Aorta (tissue), 5 donors: ENCODE data around the gene TPM3. TPM values are rescaled to one million over a fixed set of nuclear protein-coding genes. Genes with fewer than 3 reads are reported as not detected.
A peak's percentile ranks its signal among the peaks of the same experiment; 100 is the strongest.

Experiments used
- ATAC-seq: fragments of 200-7000 bp; cut with Tn5 transposase; one replicate; pipeline ENCODE4 v1.9.1; 2022; ENCODE audit warnings: moderate library complexity; ENCODE audit not compliant: low FRiP score
- DNase-seq, 2 donors: peaks; one replicate each; pipeline ENCODE4 v3.0.0-alpha.2; 2020
- H3K27ac ChIP-seq, 2 donors: one replicate each; pipeline ENCODE4 v1.5.1; 2013; ENCODE audit warnings: low read length in 2 of 2, mild to moderate bottlenecking in 2 of 2, moderate library complexity in 2 of 2, control low read depth in 1 of 2, inconsistent platforms in 1 of 2, low read depth in 1 of 2
- H3K27me3 ChIP-seq, 2 donors: one replicate each; pipeline ENCODE4 v1.6.1; 2013; ENCODE audit warnings: control low read depth in 1 of 2, low read length in 1 of 2, mild to moderate bottlenecking in 1 of 2, moderate library complexity in 1 of 2; ENCODE audit not compliant: insufficient read depth in 2 of 2, control insufficient read depth in 1 of 2
- H3K36me3 ChIP-seq, 2 donors: one replicate each; pipeline ENCODE4 v1.6.1; 2013; ENCODE audit warnings: control low read depth in 1 of 2, low read length in 1 of 2, mild to moderate bottlenecking in 1 of 2; ENCODE audit not compliant: insufficient read depth in 2 of 2, control insufficient read depth in 1 of 2
- H3K4me1 ChIP-seq, 2 donors: one replicate each; pipeline ENCODE4 v1.6.1; 2013; ENCODE audit warnings: low read length in 2 of 2, control low read depth in 1 of 2, mild to moderate bottlenecking in 1 of 2, moderate library complexity in 1 of 2; ENCODE audit not compliant: insufficient read depth in 2 of 2, control insufficient read depth in 1 of 2
- H3K4me3 ChIP-seq, 2 donors: one replicate each; pipeline ENCODE4 v1.5.1; 2013; ENCODE audit warnings: low read length in 2 of 2, control low read depth in 1 of 2, mild to moderate bottlenecking in 1 of 2
- H3K9me3 ChIP-seq: one replicate; pipeline ENCODE4 v1.6.1; 2013; ENCODE audit warnings: mild to moderate bottlenecking, low read length; ENCODE audit not compliant: control insufficient read depth
- WGBS, 2 donors: extraction: QIAGEN DNeasy Blood & Tissue Kit; methylation state at CpG; one replicate each; pipeline ENCODE4 v1.1.7; 2013; 5-methylcytosine and 5-hydroxymethylcytosine counted together
- intact Hi-C, 2 donors: fragments of 100-400 bp; cut with DNase I; formaldehyde crosslinking; loops; one replicate each; pipeline versions ENCODE4 v1.14.2 to v1.15.0; 2022
- polyA plus RNA-seq, 2 donors: library from polyadenylated mRNA; stranded (reverse); fragments of 200-250 nt; gene quantifications; one replicate each; pipeline ENCODE4 v1.2.3, GENCODE V29; 2013
- total RNA-seq, 2 donors: library from RNA; stranded (reverse); fragmentation: NEBNext Ultra II Directional; extraction: Animal tissue kit (Norgen Biotek cat#: 25700); gene quantifications; one replicate each; pipeline ENCODE4 v1.2.1, GENCODE V29; 2021
- donor health status: healthy with polysubstance abuse.
- donor health status: Bipolar disorder and iron deficiency.
- donor health status: DM: no; HTN: no; CAD: no.
- donor health status: DM: no; HTN: no; CAD: no.
- donor health status: DM: yes; HTN: yes; CAD: no.

The TPM3 gene
- total and polyA plus RNA-seq, 4 donors, result 79.7 to 186 (median 160) TPM

DNA sequence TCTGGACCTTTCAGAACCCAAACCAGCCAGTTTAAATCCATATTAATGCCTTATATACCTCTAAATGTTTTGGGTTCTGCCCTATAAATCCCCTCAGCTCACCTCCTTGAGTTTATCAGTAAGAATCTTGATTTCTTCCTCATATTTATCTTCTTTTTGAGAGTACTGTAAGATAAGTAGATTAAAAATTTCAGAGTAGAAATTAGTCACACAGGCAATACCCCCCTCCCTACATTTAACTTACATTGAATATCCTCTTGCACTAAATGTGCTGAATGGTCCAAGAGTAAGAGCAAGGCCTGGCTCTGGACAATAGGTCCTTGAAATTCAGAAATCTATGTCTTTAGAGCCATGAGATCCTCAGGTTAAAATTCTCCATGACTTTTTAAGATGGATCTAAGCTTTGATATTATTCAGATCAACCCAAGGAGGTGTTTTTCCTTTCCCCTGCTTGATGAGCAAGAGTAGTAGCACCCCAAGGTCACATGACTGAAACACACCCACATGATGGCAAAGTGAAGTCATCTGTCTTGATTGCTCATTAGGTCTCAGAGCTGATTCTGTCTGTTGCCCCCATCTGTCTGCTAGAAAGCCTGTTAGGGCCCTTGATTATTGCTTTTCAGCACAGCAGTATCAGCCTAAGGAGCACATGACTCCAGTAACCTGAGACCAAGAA is 21.2 kb downstream of the TPM3 start:
- no peak for ATAC-seq
- H3K4me1 ChIP-seq, result no peaks in the 10 kb centered on the region
- intact Hi-C loops, result no loop called here
- H3K4me3 ChIP-seq, result no peak overlapping the region
- H3K27ac ChIP-seq, result no peak overlapping the region
- H3K36me3 ChIP-seq, result peaks cover 21 to 28% of the 10 kb centered on the region in 2 donors
- no peak for DNase-seq
- no peaks in the 10 kb centered on the region for H3K9me3 ChIP-seq
- H3K27me3 ChIP-seq, result no peaks in the 10 kb centered on the region

DNA sequence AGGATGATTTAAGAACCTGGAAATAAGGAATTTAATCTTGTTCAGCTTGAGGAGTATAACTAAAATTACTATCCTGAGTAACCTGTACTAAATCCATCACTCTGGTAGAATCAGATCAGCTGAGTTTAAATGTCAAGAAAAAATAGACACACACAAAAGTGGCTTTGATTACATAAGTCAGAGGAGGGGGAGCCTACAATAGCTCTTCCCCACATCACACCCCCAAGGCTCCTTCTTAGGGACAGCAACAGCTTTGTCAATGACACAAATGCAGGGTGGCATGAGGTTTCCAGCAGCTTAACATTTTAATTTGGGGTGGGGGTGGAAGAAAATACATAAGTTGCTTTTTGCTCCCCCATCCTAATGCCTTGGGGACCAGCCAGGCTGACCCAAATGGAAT is 24.4 kb downstream of the TPM3 start:
- Histone ChIP-seq H3K4me3 (no peak overlapping the region), H3K27ac (no peak overlapping the region), H3K36me3 (peaks cover 21 to 25% of the 10 kb centered on the region in 2 donors), H3K9me3 (no peaks in the 10 kb centered on the region), H3K4me1 (no peaks in the 10 kb centered on the region), H3K27me3 (no peaks in the 10 kb centered on the region)
- DNase-seq (no peak), ATAC-seq (no peak)
- intact Hi-C loops, result no loop called here

- Histone ChIP-seq H3K9me3 (no peaks in the 10 kb centered on the region), H3K4me1 (no peaks in the 10 kb centered on the region), H3K27me3 (no peaks in the 10 kb centered on the region), H3K36me3 (peaks cover 15 to 17% of the 10 kb centered on the region in 2 donors), H3K4me3 (no peak overlapping the region), H3K27ac (no peak overlapping the region)
- WGBS, 2 donors, result 83 to 89% methylated on average over 1 of the region's 1 CpG
- ATAC-seq (no peak), DNase-seq (no peak)
- intact Hi-C loops, result no loop called here
These were observed 25.7 kb downstream of the TPM3 start for GRCh38 chr1:154166207-154166606.

GRCh38 chr1:154159554-154159953 is 32.3 kb downstream of the TPM3 start:
- H3K27ac ChIP-seq, result no peak overlapping the region
- no peaks in the 10 kb centered on the region for H3K4me1 ChIP-seq
- no peaks in the 10 kb centered on the region for H3K9me3 ChIP-seq
- no peak for ATAC-seq
- H3K36me3 ChIP-seq, result peaks cover 3% of the 10 kb centered on the region in 2 donors
- no peaks in the 10 kb centered on the region for H3K27me3 ChIP-seq
- DNase-seq, result no peak
- no peak overlapping the region for H3K4me3 ChIP-seq
- intact Hi-C loops, result loop anchor here (10.0 kb wide), 1 partner anchor 155 kb away; no protein-coding TSS in a partner anchor

- Histone ChIP-seq H3K4me3 (no peak overlapping the region), H3K36me3 (peaks cover 3% of the 10 kb centered on the region in 2 donors), H3K27ac (no peak overlapping the region), H3K9me3 (no peaks in the 10 kb centered on the region), H3K27me3 (no peaks in the 10 kb centered on the region), H3K4me1 (no peaks in the 10 kb centered on the region)
- WGBS, 2 donors, result 83 to 91% methylated on average over 8 of the region's 8 CpGs
- intact Hi-C loops, result loop anchor here (10.0 kb wide), 1 partner anchor 154 kb away; no protein-coding TSS in a partner anchor
- DNase-seq (no peak), ATAC-seq (no peak)
These were observed 33.4 kb downstream of the TPM3 start for GRCh38 chr1:154158307-154159125.

DNA sequence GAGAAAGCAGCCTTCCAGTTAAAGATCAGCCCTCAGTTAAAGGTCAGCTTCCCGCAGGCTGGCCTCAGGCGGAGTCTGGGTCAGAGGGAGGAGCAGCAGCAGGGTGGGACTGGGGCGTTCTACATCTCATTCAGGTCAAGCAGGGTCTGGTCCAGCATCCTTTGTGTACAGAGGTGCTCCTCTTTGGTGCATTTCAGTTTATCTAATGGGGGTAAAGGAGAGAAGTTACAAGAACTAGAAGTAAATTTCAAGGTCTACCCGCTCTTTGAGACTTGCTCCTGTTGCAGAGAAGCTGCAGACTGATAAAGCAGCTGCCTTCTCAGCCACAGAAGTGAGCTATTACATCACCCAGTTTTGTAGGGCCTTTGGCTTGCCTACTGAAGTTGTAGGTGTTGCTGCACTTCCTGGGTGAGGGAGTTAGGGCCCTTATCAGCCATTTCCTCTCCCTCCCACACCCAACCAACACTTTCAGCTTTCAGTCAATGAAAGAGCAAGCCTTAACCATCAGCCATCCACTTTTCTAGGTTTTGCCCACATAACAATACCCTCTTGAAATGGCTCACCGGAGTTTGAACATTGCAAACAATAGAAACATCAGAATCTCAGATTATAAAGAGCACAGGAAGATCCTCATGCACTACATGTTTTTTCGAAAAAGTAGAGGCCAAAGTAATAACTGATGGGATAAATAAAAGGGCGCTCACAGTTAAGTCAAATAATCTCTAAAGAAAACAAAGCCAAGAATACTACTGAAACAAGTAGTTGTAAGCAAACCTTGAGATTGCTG is 34.2 kb downstream of the TPM3 start:
- Histone ChIP-seq H3K4me1 (no peaks in the 10 kb centered on the region), H3K4me3 (no peak overlapping the region), H3K36me3 (peaks cover 3% of the 10 kb centered on the region in 2 donors), H3K27ac (peak overlapping the region in 1 of 2 donors; percentile 52), H3K27me3 (no peaks in the 10 kb centered on the region), H3K9me3 (no peaks in the 10 kb centered on the region)
- 77 to 78% methylated on average over 7 of the region's 7 CpGs for WGBS, 2 donors
- ATAC-seq (no peak), DNase-seq (no peak)
- intact Hi-C loops, result loop anchor here (10.0 kb wide), 1 partner anchor 153 kb away; no protein-coding TSS in a partner anchor

- ATAC-seq (peak; percentile 81), DNase-seq (peak in 1 of 2 donors; percentile 72)
- H3K4me3 ChIP-seq, result no peak overlapping the region
- intact Hi-C loops, result loop anchor here (10.0 kb wide), 1 partner anchor 150 kb away; no protein-coding TSS in a partner anchor
- H3K9me3 ChIP-seq, result no peaks in the 10 kb centered on the region
- H3K27ac ChIP-seq, result no peak overlapping the region
- WGBS, 2 donors, result 2 to 3% methylated on average over 9 of the region's 9 CpGs
- peaks cover 0 to 3% of the 10 kb centered on the region in 2 donors for H3K36me3 ChIP-seq
- no peaks in the 10 kb centered on the region for H3K27me3 ChIP-seq
- no peaks in the 10 kb centered on the region for H3K4me1 ChIP-seq
These were observed 36.6 kb downstream of the TPM3 start for GRCh38 chr1:154155251-154155650.

GRCh38 chr1:154154534-154155191 is 37.2 kb downstream of the TPM3 start, which contains the start of gene NUP210L:
NUP210L (minus strand) TSS chr1:154155073.
- DNase-seq (peak; percentile 89 to 91), ATAC-seq (peak; percentile 74)
- peaks cover 0 to 3% of the 10 kb centered on the region in 2 donors for H3K36me3 ChIP-seq
- H3K4me1 ChIP-seq, result no peaks in the 10 kb centered on the region
- 62 to 67% methylated on average over 29 of the region's 29 CpGs for WGBS, 2 donors
- intact Hi-C loops, result loop anchor here (10.0 kb wide), 1 partner anchor 150 kb away; no protein-coding TSS in a partner anchor
- no peak within 1 kb of the TSS for H3K4me3 ChIP-seq
- H3K27ac ChIP-seq, result peak within 1 kb of the TSS in 1 of 2 donors; percentile 42
- H3K27me3 ChIP-seq, result no peaks in the 10 kb centered on the region
- no peaks in the 10 kb centered on the region for H3K9me3 ChIP-seq
